HG02759 (cell line): ENCODE data around the gene SH2D3A.

Source experiments
- ATAC-seq: cut with Tn5 transposase; IDR thresholded peaks from one replicate; pipeline ENCODE4 v1.9.1; 2021; ENCODE audit warnings: mild to moderate bottlenecking, moderate library complexity; ENCODE audit not compliant: unreplicated experiment

Gene SH2D3A

GRCh38 chr19:6738787-6739389 is 28.3 kb downstream of the SH2D3A start:
- no peak for ATAC-seq

- ATAC-seq: no peak
Measured at GRCh38 chr19:6737873-6738786, 29.1 kb downstream of the SH2D3A start.

- ATAC-seq: peak; percentile 65
Measured at GRCh38 chr19:6737284-6737872, 29.9 kb downstream of the SH2D3A start, which contains the start of gene GPR108. TSS of gene GPR108 (minus strand) at chr19:6737580. CDS start at chr19:6737576, 4 bp downstream.

GRCh38 chr19:6736917-6737283 is 30.3 kb downstream of the SH2D3A start:
- ATAC-seq: no peak

DNA sequence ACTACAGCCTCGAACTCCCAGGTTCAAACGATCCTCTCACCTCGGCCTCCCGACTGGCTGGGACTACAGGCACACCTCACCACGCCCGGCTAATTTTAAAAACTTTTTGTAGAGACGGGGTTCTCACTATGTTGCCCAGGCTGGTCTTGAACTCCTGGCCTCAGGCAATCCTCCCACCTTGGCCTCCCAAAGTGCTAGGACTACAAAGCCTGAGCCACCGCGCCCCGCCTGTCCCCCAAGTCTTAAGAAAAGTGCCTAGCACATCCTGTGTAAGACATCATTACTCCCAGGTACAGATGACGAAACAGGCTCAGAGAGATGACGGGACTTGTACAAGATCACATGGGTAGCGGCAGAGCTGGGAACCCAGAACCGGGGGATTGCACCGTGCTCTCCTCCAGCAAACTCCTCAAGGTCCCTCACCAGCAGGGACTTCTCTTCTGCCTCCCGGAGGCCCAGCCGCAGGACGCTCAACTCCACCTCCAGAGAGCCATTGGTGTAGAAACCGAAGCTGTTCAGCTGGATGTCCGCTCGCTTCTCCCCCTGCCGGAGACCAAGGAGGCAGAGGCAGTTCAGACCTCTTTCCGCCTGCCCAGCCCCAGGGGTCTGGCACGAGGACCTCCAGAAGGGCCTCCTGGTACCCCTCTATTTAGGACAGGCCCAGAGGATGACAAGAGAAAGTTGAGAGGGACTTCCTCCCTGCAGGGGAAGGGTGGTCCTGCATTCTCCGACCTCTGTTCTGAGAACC is 30.9 kb downstream of the SH2D3A start:
- no peak for ATAC-seq

DNA sequence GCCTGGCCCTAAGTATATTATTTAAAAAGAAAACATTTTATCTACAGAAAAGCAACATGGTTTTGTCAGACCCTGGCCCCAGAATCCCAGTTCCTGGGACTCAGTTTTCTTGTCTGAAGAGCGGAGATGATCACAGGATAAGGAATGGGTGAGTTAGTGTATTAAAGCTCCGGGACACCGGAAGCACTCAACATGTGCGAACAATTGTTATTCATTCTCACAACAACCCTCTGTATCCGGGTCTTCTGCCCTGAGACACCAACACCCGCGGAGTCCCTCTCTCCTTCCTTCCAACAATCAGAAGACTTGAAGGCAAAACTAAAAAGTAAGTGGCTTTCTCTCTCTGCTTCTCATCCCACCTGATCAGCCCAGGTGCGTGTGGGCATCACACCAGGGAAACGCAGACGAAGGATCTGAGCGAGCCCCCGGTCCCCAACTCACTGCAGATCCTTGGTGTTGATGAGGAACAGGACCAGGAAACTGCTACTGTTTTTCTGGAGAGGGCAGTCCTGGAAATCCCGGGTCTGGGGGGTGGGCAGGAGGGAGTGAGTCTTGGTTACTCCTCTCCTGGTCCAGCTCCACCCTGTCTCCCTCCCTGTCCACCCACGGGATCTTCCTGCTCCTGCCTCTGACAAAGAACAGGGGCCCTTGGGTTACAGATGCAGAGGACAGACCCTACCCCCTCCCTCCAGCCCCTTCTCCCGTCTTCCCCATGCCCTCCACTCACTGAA is 31.9 kb downstream of the SH2D3A start:
- ATAC-seq: no peak

DNA sequence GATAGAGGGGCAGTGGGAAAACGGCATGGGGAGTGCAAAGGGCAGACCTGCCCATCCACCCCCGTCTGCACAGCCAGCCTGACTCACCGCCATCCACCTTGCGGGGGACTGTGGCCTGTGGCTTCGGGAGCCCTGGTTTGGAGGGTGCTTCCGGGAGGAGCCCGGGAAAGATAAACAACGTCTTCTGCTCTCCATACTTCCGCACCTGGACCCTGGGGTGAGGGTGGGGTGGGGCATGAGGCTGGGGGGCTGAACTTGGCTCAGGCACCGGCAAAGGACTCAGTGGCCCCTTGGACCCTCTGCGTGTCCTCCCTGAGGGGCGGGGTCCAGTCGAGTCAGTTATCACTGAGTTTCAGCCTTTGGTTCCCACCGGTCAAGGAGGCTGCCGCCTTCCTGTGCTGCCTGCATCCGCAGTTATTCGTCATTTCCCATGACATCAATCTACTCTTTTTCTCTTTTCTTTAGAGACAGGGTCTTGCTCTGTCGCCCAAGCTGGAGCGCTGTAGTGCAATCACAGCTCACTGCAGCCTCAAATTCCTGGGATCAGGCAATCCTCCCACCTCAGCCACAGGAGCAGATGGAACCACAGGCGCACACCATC is 33.0 kb downstream of the SH2D3A start:
- ATAC-seq: no peak

DNA sequence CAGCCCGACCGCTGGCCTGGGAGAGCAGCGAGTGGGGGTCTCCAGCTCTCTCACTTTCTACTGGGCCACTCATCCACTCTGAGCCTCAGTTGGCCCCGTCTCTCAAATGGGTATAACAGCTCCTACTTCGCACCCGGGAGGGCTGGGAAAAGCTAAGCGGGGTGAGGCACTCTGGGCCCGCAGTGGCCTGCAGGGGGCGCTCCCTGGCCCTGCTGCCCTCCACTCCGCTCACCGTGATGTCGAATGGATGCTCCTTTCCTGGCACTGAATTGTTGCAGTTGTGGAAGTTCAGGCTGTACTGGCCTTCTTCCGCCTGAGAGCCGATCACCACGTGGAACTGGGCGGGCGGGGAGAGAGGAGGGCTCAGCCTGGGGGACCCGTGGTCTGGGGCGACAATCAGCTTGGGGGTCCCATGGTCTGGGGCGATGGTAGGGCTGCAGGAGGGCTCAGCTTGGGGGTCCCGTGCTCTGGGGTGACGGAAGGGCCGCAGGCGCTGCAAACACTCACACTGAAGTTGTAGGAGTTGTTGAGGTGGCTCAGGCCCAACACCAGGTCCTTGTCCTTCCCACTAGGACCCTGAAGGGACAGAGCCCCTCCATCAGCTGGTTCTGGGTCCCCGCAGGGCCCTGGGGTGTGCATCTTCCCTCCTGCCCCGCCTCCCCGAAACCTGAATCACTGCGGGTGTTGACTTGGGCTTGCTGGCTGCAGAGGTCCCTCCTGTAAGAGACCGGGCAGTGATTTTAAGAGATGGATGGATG is 33.7 kb downstream of the SH2D3A start:
- no peak for ATAC-seq

GRCh38 chr19:6732803-6733337 is 34.4 kb downstream of the SH2D3A start:
- no peak for ATAC-seq

DNA sequence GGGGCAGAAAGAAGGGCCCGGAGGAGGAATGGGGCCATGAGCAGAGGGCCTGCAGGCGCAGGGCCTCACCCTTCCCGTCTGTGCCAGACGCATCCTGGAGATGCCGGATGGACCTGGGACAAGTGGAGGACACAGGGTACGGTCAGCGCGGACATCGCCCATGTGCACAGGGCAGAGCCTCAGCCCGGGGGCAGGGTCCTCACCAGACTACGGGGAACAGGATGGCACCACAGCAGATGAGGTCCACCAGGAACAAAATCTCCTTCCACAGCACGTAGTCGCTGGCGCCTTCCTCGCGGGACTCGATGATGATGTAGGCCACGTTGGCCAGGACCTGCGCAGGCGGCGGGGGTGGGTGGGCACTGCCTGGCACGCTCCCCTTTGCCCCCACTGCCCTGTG is 35.4 kb downstream of the SH2D3A start:
- no peak for ATAC-seq

DNA sequence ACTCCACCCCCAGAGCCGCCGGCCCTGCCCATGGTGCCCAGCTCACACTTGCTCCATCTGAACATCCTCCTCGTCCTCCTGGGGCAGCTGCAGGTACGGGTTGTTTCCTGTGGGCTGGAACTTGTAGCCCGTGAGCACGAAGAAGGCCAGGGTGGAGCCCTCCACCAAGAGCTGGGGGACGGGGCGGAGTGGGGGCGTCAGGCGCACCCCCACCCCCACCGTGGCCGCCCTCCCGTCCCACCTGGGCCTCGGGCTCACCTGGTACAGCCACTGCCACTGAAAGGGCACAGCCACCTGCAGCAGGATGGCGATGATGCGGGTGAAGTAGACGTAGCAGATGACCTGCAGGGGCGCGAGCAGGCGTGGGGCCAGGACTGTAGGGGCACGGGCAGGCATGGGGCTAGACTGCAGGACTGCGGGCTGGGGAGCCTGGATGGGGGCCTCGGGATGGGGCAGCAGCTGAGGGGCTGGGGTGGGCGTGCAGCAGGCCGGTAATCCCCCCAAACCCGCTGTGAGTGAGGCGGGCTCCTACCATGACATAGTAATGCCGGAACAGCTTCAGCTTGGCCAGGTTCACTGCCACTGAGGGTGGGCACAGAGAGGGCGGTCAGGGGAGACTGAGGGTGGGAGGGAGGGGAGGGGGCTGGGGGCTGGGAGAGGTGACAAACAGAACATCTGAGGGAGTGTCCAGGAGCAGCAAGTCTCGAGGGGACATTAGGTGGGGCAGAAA is 36.1 kb downstream of the SH2D3A start:
- ATAC-seq: no peak

- ATAC-seq: no peak
Measured at GRCh38 chr19:6730153-6730804, 37.0 kb downstream of the SH2D3A start.

- ATAC-seq: no peak
Measured at GRCh38 chr19:6729573-6730152, 37.6 kb downstream of the SH2D3A start.

GRCh38 chr19:6728346-6728745 is 38.9 kb downstream of the SH2D3A start:
- no peak for ATAC-seq

DNA sequence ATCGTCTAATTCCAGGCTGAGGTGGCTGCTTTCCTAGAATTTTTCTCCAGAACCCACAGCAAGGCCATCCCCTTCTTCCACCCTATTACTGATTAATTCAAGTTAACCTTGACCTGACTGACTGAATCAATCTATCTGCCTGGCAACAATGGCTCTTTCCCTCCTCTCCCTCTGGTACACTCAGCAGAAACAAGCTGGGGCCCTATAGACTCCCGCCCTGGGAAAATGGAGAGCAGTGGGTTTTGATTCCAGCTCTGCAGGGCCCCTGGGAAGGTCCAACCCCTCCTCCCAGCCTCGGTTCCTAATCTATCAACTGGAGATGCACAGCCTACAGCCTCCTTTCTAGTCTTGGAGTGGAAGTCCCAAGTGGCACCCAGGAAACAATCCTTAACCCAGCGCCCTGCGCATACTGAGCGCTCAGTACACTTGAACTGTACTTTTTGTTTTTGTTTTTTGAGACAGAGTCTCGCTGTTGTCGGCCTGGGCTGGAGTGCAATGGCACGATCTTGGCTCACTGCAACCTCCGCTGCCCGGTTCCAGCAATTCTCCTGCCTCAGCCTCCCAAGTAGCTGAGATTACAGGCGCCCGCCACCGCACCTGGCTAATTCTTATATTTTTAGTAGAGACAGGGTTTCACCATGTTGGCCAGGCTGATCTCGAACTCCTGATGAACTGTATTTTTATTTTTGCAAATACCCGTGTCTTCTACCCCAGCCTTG is 41.6 kb downstream of the SH2D3A start:
- no peak for ATAC-seq

GRCh38 chr19:6724631-6725492 is 42.4 kb downstream of the SH2D3A start:
- no peak for ATAC-seq
